CD4-positive, alpha-beta T cell treated with Interleukin-6 at 100 ng/mL for 8 hours (primary cell): Measurements from ENCODE around the gene SKA2.
"Not testable (repeated sequence)": the region's sequence is repeated elsewhere in the genome, so short reads cannot be mapped to it uniquely, and the experiment has no call there.

Experiments
- DNase-seq: peaks from one replicate; pipeline ENCODE4 v3.0.0-alpha.2; 2020; ENCODE audit warnings: mixed read lengths, low spot score

The SKA2 gene, protein sequence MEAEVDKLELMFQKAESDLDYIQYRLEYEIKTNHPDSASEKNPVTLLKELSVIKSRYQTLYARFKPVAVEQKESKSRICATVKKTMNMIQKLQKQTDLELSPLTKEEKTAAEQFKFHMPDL

DNA sequence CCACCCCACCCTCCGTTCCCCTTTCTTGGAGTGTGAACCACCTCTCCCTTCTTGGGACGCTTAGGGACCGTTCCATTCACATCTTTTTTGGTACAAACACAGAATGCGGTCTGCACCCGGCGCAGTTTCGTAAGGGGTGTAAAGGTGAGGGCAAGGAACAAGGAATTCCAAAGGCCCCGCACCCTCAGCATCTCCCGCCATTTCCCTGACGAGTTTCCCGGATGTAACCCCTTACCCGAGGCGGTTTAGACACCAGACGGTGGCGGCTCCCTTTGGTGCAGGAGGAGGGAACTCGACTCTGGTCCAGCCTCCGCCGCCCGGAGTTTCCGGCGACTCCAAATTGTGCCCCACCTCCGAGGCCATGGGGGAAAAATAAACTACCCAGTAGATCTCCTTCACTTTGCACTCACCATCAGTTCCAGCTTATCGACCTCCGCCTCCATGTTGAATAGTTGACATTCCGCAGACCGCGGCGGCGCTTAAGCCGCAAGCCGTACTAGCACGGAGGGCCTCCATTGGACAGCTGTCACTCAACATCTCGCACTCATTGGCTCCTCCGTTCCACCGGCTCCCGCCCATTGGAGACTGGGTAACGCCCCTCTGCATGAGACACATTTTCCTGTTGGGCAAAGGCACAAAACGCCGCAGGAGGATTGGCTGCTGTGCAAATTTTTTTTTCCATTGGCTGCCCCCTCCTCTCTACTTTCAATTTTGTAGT lies at the start of gene SKA2:
Gene SKA2, minus strand, starts transcription at position 466 of the 718 bp plus-strand sequence. Its CDS starts 23 bp downstream, at position 443.
- DNase-seq: no peak

DNA sequence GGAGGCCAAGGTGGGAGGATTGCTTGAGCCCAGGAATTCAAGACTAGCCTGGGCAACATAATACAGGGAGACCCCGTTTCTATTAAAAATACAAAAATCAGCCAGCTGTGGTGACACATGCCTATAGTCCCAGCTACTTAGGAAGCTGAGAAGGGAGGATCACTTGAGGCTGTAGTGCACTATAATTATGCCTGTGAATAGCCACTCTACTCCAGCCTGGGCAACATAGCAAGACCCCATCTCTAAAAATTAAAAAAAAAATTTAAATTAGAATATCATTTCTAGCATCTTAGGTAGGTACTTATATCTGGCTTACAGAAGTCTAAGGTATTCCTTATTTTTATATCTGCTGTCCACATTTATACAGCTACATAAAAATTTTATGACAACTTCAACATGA lies 47.3 kb upstream of the SKA2 start:
- DNase-seq: no peak

DNA sequence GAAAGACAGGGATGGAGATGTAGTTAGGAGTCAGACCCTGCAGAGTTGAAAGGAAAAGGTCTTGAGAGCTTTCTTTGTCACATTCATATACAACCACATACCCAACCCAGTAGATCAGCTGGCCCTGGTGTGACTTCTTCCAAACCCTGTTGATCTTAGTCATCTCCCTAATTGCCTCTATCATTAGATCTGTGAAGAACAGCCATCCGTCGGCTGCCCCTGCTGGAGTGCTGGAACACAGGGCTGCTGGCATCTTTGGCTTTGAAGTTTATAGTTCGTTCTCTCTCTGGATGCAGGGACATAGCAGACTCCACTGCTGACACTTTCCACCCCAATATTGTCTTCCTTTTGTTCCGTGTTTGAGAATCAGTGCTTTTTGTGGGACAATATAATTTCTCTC lies 44.4 kb upstream of the SKA2 start:
- DNase-seq: no peak

DNA sequence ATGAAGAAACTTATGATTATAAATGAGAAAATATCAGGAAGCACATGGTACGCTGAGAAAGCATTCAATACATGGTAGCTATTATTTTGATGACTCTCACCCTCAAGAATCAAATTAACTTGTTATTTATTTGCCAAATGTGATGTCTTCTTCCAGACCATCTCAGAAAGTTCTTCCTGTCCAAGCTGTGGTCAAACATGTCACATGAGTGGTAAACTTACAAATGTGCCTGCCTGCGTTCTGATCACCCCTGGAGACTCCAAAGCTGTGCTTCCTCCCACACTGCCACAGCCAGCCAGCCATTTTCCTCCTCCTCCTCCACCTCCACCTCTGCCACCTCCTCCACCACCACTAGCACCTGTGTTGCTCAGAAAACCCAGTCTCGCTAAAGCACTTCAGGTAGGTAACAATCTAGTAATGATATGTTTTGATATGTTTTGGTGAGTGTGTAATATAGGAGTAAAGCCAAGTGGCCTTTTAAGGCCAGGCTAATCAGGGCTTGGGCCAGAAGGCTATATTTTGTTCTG lies 38.4 kb upstream of the SKA2 start:
- DNase-seq: no peak

DNA sequence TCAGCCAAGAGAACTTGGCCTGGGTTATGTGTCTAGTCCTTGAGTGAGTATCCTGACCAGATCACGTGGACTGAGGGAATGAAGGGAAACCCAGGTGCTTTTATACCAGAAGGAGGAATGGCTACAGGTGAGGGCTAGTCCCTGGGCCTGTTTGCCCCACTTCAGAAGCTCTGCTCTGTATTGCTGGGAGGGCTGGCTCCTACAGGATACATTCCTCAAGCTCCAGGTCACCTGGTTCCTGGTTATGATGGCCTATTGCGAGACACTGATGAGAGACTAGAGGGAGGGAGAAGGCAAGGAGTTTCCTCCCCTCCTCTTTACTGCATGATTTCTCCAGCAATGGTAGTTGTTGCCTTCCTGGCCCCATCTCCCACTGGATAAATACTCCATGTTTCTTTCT lies 35.8 kb upstream of the SKA2 start:
- no peak for DNase-seq

DNA sequence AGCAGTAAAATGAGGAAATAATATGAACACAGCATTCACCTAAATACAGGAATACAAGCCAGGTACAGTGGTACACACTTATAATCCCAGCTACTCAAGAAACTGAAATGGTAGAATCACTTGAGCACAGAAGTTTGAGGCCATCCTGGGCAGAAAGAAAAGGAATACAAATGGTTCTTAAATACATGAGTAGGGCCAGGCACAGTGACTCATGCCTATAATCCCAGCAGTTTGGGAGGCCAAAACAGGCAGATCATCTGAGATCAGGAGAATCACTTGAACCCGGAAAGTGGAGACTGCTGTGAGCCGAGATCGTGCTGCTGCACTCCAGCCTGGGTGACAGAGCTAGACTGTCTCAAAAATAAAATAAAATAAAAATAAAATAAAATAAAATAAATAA lies 31.9 kb upstream of the SKA2 start:
- no peak for DNase-seq

DNA sequence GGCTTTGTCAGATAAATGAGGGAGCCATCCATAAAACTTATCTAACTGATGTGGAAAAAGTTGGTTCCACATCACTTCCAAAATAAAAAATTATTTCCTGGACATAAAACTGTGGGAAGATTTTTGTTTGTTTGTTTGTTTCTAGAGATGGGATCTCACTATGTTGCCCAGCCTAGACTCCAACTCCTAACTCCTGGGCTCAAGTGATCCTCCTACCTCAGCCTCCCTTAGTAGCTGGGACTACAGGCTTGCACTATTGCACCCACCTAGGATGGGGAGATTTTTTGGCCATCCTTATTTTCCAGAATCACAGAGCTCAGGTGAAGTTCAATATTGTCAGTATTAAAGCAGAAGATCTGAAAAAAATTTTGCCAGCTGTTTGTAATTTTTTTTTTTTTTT lies 31.0 kb upstream of the SKA2 start:
- DNase-seq: no peak

DNA sequence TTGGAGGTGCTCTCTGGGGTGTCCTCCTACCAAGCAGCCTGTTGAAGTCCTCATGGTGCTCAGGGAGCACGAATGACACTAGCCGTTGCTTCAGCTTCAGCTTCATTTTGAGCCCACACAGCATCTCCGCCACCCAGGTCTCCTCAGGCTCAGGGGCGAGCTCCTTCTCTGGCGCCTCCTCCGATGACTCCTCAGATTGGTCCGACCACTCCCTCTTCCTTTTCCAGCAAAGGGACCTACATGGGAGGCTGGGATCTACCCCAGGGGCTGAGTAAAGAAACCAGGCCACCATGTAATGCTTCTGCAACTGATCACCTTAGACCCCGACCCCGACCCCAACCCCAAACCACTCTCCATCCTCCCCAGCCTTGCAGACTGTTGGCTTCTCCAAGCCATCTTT lies 26.5 kb upstream of the SKA2 start:
- DNase-seq: no peak

DNA sequence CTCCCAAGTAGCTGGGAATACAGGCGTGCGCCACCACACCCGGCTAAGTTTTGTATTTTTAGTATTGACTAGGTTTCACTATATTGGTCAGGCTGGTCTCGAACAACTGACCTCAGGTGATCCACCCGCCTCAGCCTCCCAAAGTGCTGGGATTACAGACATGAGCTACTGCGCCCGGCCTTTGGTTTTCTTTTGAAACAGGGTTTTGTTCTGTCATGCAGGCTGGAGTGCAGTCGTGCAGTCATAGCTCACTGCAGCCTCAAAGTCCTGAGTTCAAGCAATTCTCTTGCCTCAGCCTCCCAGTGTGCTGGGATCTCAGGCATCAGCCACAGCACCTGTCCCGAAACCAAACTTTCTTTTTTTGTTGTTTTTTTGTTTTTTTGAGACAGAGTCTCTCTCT lies 25.6 kb upstream of the SKA2 start:
- DNase-seq: no peak

DNA sequence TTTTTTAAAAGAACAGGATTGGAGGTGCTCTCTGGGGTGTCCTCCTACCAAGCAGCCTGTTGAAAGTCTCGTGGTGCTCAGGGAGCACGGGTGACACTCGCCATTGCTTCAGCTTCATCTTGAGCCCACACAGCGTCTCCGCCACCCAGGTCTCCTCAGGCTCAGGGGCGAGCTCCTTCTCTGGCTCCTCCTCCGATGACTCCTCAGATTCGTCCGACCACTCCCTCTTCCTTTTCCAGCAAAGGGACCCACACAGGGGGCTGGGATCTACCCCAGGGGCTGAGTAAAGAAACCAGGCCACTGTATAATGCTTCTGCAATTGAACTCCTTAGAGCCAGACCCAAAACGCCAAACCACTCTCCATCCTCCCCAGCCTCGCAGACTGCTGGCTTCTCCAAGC lies 24.6 kb upstream of the SKA2 start:
- DNase-seq: not testable (repeated sequence)

DNA sequence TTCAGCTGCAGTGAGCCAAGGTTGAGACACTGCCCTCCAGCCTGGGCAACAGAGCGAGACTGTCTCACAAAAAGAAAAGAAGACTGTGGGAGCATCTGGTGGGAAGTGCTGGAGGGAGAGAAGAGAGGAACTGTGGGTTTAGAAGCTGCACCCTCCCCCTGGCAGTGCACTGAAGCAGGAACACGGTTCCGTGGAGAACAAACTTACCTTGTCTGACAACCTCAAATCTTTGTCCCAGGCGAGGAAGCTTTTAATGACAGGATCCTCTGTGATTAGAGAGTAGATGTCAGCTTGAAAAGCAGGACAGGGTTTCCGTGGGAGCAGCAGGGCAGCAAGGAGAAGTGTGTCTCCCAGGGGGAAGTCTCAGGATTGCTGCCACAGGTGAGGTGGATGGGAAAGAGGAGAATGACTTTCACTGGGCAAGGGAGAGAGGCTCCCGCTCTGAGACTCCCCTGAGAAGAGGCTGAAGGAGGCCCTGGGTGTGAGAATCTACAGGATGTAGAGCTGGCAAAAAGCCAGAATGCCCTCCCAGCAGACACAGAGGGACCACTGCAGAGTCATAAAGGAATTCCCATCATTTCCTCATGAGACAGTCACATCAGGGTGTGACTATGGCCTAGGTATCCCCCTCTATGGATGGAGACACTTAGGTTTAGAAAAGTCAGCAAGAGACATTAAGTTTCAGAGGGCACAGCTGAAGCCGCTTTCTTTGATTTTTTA lies 23.4 kb upstream of the SKA2 start:
- DNase-seq: no peak

DNA sequence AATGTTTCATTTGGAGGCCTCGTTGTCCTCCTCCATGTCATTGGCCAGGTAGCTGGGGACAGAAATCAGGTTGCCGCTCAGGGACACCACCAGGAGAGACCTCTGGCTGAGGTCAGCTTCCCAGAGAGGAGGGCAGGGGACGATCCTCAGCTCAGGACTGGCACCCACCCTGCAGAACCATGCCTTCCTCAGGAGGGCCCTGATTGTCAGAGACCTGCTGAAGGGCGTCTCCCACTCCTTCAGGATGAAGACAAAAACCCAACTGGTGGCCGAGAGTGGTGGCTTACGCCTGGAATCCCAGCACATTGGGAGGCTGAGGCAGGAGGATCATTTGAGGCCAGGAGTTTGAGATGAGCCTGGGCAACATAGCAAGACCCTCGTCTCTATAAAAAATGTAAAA lies 20.1 kb upstream of the SKA2 start:
- DNase-seq: no peak

DNA sequence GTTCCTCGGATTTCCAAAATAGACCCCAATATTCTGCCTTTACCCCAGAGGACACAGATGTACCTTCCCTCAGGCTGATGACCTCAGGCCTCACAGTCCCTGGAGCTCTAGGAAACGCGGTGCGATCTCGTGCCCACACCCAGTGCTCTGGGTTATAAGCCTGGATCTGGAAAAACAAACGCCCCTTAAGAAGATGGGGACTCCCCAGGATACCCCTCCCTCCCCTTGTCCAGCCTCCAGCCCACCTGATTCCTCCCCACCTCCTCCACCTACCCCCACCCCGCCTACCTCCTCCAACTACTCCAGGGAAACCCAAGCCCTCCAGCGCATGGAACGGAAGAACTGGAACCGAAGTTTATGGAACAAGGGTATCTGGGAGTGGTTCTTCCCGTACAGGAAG lies 19.7 kb upstream of the SKA2 start:
- DNase-seq: no peak

DNA sequence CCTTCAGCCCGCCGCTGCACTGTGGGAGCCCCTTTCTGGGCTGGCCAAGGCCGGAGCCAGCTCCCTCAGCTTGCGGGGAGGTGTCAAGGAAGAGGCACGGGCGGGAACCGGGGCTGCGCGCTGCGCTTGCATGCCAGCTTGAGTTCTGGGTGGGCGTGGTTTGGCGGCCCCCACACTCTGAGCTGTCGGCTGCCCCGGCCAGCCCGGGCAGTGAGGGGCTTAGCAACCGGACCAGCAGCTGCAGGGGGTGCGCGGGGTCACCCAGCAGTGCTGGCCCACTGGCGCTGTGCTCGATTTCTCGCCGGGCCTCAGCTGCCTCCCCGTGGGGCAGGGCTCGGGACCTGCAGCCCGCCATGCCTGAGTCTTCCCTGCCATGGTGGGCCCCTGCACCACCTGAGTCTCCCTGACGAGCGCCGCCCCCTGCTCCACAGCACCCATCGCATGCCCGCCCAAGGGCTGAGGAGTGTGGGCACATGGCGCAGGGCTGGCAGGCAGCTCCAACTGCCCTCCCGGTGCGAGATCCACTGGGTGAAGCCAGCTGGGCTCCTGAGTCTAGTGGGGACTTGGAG lies 17.5 kb upstream of the SKA2 start:
- no peak for DNase-seq

DNA sequence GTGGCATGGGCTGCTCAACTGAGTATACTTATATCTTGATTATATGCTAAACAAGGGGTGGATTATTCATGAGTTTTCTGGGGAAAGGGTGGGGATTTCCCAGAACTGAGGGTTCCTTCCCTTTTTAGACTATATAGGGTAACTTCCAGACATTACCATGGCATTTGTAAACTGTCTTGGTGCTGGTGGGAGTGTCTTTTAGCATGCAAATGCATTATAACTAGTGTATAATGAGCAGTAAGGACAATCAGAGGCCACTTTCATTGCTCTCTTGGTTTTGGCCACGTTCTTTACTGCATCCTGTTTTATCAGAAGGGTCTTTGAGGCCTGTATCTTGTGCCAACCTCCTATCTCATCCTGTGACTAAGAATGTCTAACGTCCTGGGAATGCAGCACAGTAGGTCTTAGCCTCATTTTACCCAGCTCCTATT lies 12.6 kb upstream of the SKA2 start:
- DNase-seq: no peak

DNA sequence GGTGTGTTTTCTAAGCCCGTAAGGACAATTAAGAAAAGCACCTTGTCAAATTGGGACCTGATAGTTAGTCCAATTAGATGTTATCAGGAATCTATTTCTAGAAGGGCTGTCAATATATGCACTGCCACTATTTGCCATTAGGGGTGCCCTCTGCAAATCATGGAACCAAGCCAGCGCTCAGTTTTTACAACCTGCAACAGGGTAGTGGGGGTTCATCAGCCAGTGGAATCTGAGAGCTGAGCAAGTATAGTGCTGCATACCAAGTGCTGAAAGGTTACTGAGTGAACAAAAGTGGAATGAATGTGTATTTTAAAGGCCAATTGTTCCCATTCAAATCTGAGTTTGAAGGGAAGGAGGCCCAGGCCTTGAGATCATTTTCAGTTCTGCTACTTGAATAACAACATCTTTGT lies 11.0 kb upstream of the SKA2 start:
- DNase-seq: peak; percentile 52

DNA sequence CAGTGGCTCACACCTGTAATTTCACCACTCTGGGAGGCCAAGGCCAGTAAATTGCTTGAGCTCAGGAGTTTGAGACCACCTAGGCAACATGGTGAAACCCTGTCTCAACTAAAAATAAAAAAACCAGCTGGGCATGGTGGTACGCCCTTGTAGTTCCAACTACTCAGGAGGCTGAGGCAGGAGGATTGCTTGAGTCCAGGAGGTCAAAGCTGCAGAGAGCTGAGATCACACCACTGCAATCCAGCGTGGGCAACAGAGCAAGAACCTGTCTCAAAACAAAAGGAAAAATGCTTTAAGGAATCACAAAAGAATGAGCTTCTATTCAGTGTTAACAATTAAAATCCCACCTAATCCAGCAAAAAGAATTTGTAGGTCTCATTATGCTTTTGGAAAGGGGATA lies 6.5 kb upstream of the SKA2 start:
- DNase-seq: no peak

DNA sequence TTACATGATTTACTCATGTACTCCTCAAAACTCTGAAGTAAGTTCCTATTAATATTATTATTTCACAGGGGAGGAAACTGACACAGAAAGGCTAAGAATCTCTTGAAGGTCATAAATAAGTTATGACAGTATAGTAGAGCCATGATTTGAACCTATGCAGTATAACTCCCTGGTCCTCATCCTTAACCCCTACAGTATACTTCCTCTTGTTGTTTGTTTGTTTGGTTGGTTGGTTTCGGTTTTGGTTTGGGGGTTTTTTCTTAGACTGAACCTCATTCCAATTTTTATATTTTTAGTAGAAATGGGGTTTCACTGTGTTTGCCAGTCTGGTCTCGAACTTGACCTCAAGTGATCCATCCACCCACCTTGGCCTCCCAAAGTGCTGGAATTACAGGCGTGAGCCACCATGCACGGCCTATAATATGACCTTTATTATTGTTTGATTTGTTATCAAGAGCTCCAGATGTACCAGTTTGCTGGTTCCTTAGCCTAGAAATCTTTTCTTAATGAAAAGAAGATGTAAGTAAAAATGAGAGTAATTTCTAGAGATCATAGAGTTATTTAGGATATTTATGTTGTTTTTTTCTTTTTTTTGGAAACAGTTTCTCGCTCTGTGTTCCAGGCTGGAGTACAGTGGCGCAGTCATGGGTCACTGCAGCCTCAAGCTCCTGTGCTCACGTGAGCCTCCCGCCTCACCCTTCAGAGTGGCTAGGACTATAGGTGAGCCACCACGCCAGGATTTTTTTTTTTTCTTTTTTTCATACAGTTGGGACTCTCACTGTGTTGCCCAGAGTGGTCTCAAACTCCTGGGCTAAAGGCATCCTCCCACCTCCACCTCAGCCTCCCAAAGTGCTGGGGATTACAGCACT lies 5.4 kb upstream of the SKA2 start:
- peak; percentile 8 for DNase-seq

DNA sequence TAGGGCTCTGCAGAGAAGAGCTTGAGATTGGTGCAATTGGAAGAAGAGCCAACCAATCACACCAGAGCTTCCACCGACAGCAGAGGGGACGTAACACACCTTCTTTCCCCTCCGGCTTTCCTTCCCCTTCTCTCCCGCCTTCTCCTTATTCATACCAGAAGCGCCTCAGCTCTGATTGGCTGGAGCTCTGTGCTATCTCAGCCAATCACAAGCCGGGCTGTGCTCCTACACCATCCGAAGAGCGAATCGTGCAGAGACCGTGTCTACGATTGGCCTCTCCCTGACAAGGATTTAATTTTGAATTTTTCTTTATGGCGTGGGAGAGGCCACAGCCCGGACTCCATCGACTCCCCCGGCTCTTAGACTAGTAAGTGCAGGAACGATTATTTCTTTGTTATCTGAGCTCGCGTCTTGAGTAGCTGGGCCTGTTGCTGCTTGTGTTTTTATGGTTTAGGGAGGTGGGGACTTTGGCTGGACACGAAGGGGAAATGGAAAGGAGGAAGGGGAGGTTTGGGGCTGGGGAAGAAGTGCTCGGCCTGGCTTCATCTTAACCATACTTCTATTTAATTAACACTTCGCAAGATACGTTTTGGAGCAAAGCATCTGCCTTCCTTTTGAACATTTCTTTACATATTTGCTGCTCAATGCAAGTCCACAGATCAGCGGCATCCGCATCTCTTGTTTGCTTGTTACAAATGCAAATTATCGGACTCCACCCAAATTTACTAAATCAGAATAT lies 622 bp upstream of the SKA2 start, which contains the start of gene PRR11:
Gene PRR11, plus strand, starts transcription at position 308 of the 739 bp plus-strand sequence. CDS start 14,007 bp downstream, outside the sequence.
- peak; percentile 98 for DNase-seq

DNA sequence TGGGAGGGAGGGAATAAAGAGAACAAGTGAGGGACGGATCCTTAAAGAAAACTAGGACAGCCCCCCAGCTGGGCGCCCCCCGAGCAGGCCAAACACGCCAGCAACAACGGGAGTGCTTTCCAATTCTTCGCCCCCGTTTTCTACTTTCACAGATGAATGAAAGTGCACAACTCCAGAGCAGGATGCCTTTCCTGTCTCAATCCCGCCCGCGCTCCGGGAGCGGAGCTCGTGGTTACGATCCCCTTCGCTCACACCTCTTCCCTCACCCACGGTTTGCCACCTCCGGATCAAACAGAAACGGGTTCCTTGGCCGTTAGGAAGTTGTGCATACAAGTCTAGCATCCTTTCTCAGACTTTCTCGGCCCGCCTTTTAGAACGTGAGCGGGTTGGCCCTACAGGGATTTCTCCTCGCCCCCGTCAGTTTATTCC lies 680 bp downstream of the SKA2 start:
- DNase-seq: peak; percentile 14

DNA sequence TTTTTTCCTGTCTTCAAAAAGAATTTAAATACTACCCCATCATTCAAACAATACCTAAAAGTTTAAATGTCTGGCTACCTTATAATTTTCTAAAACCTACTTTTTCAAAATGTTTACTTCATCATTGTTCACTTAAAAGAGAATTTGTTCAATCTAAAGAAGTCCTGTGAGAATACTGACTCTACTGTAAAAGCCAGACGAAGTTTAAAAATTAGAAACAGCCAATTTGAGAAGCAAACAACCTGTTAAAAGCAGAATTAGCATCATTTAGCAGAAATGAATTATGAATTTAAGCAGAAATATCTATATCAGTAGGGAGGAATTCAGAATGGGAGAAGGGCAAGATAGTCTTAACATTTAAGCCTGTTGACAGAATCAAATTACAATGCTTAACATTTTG lies 2.1 kb downstream of the SKA2 start:
- DNase-seq: no peak
